ENCODE measurements around the gene NFATC2.
"Not testable (repeated sequence)": the region's sequence is repeated elsewhere in the genome, so short reads cannot be mapped to it uniquely, and the experiment has no call there.

Gene NFATC2
- total RNA-seq: 131 reads per million, percentile 87 among the genes with 10 or more reads in this experiment

DNA sequence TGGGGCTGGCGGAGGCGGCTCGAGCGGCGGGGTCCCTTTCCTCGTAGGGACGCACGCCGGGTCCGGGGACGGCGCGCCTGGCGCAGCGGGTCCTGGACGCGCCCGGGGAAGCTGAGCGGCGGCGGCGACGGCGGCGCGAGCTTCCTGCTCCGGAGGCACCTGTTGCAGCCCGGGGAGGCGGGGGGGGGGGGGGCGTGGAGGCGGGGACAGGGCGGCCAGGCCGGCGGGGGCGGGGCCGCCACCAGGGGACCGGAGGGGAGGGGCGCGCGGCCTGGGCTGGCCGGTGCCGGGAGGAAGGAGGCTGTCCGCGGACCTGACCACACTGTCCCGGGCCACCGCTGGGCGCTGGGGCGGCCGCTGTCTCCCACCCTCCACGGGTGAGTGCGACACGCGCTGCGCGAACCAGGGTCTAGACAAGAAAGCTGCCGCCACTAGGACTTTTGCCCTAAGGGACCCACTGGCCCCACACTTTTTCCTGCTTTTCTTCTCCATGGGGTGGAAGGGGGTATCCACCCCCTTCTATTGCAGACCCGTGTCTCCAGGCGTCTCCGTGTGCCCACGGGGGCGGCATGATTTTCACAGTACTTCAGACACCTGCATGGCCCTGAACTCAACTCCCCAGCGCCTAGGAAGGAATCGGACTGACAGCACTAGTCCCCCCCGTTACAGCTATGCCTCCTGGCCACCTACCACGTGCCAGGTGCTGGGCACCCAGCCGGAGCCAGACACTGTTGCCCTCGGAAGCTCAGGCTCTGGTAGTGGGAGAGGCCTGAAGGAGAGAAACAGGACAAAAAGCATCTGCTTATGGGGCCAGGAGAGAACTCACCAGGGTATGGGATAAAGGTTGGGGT is at the start of gene NFATC2:
NFATC2 (minus strand) TSS at position 149 of the 851 bp plus-strand sequence. CDS start 220 bp downstream, outside the sequence.
- DNase-seq: peak; percentile 32

DNA sequence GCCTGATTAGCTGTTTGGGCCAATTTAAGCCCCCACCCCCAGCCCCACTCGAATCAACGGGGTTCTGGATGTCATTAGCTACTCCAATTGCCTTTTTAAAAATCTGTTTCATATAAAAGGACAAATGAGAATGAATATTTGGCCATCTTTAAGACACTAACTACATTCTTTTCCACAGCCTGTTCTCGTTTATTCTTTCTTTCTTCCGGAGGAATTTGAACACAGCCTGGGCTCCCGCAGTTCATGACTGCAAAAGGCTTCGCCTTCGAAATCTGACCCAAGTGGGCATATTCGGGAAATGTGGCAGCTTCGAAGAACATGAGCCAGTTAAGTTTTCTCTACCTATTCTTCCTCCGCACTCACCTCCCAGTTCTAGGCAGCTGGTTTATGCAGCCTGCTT is 49.4 kb upstream of the NFATC2 start:
- DNase-seq: no peak

- no peak for DNase-seq
Observed at GRCh38 chr20:51588762-51589161, 46.2 kb upstream of the NFATC2 start.

DNA sequence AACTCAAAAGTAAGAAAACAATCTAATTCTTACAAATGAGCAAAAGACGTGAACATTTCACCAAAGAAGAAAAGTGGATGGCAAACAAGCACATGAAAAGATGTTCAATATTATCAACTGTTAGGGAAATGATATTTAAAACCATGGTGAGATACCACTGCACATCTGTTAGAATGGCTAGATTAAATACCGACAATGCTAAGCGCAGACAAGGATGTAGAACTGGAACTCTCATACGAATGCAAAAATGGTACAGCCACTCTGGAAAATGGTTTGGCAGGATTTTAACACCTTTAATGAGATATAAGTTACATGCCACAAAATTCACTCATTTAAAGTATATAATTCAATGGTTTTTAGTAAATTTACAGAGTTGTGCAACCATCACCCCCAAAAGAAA is 44.6 kb upstream of the NFATC2 start:
- DNase-seq: no peak

DNA sequence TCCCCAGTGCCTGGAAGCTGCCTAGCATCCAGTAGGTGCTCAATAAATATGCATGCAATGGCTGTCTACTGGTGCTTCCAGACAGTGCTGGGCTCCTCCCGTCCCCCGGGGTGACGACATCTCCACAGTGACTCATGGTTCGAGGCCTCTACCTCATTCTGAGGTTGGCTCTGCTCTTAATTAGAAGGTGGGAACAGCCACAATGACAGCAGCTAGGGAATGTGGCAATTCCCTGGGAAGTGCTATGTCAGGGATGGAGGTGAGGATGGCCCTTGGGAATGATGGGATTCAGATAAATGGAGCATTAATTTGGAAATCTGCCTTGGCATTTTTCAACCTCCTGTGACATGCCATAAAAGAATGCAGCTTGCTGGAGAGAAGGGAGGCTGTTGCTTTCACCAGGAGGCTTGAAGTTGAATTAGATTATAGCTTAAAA is 43.5 kb upstream of the NFATC2 start:
- DNase-seq: no peak

DNA sequence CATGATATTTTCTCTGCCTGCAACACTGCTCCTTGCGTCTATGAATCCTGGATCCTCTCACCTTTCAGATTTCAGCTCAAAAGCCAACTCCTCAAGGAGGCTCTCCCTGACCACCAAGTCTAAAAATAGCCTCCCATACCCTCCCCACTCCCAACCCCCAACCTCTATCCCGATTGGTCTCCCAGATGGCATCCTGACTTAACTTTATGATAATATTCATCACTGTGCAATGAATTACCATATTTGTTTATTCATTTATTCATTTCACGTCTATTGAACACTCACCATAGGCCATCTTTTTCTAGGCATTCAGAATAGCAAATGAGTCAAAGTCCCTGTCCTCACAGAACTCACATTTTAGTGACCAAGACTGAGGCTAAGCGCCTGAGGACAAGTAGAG is 42.6 kb upstream of the NFATC2 start:
- no peak for DNase-seq

- DNase-seq: no peak
Observed at GRCh38 chr20:51584737-51585136, 42.2 kb upstream of the NFATC2 start.

GRCh38 chr20:51584116-51584515 is 41.6 kb upstream of the NFATC2 start:
- DNase-seq: no peak

DNA sequence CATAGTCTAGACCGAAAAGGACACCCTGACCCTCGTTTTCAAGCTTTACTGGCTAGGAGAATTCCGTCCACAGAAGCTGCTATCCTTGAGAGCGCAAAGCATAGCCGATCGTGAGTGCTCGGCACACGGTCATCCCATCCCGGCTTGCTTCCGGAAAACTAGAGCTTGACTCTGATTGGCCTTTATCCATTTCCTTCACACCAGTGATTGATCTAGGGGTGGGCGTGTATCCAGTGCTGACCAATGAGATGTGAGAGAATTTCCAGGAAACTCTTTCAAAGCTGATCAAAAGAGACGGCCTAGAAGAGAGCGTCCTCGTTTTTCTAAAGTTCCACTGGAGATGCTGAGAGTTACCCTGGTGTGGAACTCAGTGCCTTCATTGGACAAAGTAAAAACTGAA is 41.0 kb upstream of the NFATC2 start:
- DNase-seq: no peak

DNA sequence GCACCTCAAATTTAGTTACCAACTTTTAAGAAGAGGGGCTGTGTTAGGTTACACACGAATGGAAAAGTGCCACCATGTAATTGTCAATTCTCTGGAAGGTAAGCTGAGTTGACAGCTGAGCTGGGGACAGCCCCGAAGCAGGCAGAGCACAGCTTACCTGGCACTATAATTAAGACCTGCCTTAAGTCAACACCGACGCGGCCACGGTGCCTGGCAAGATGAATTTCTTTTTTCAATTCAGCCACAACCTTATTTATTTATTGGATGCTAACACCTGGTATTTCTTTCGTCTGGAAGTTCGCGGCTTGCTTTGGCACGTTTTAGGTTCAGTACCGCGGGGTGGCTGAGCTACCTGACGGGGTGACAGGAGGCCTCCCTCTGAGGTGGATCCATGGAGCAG is 40.6 kb upstream of the NFATC2 start:
- DNase-seq: no peak

DNA sequence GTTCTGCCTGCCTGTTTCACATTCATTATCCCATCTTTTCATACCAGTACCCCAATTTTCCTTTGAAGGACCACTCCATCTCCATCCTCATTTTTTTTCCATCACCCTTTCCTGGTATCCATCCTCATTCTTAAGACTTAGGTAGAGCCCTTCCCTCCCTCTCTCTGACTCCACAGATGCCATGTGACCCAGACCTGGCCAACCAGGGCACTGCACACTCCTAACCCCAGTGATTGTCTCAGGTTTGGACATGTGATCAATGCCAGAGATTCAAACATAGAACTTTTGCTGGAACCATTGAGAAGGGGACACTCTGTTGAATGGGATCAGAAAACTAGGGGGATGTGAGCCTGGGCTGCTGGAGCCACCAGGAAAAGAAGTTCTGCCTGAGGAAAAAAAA is 39.1 kb upstream of the NFATC2 start:
- DNase-seq: no peak

DNA sequence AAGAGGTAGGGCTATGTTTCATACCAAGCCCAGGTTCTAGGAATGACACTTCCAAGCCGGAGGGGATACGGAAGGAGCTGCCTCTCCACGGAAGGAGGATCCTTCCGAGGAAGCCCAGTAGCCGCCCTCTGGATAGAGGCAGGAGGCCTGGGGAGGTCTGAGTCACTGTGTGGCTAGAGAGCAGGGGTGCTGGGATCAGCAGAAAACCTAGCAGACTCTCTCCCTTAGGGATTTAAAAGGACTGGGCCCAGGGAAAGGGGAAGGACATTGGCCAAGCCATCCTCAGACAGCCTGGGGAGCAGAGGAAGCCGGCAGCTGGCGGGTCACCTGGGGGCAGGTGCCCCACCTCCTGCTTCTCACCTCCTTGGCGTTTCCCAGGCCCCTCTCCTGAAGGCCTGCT is 36.6 kb upstream of the NFATC2 start:
- DNase-seq: no peak

DNA sequence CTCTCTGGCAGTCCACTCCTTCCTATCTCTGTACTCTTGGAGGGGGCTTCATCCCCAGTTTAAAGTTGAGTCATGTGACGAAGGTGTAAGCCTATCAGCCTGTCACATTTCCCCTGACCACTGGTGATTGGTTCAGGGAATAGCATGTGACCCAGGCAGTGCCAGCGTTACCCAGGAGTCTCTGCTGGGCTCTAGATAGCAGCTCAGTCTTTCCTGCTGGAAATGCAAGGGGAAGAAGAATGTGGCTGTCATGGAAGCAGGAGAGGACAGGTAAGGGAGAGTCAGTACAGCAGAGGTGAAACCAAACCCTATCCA is 35.6 kb upstream of the NFATC2 start:
- no peak for DNase-seq

DNA sequence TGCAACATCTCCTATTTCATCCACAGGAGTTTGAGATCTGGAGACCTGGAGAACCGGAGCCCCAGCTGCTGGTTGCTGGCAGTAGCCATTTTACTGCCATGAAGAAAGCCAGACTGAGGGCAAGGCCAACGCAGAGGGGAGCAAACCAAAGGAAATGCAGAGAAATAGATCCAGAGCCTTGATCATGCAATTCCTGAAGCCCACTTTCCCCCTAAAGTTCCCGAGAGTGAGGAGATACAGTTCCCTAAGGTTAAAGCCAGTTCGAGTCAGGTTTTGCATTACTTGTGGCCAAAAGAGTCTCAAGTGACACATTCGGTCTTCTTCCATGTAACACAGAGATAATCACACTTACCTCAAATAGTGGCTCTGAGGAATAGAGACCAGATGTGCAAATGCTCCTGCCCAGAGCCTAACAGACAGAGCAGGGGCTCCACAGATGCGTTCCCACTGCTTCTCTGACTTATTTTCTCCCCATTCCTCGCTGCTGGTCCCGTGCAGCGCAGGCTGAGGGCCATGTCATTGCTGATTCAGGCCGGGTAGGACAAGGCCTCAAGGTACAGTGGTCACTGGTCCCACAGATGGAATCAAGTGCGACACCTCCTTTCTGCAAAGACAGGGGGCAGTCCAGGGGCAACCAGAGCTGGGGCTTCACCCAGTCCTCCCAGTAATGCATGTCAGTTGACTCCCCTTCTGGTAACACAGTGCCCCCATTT is 35.1 kb upstream of the NFATC2 start:
- no peak for DNase-seq

GRCh38 chr20:51575486-51575885 is 33.0 kb upstream of the NFATC2 start:
- DNase-seq: no peak

- DNase-seq: no peak
Observed at GRCh38 chr20:51574248-51575033, 31.9 kb upstream of the NFATC2 start.

- DNase-seq: no peak
Observed at GRCh38 chr20:51573576-51574243, 31.2 kb upstream of the NFATC2 start.

GRCh38 chr20:51571460-51571794 is 28.9 kb upstream of the NFATC2 start:
- DNase-seq: no peak

DNA sequence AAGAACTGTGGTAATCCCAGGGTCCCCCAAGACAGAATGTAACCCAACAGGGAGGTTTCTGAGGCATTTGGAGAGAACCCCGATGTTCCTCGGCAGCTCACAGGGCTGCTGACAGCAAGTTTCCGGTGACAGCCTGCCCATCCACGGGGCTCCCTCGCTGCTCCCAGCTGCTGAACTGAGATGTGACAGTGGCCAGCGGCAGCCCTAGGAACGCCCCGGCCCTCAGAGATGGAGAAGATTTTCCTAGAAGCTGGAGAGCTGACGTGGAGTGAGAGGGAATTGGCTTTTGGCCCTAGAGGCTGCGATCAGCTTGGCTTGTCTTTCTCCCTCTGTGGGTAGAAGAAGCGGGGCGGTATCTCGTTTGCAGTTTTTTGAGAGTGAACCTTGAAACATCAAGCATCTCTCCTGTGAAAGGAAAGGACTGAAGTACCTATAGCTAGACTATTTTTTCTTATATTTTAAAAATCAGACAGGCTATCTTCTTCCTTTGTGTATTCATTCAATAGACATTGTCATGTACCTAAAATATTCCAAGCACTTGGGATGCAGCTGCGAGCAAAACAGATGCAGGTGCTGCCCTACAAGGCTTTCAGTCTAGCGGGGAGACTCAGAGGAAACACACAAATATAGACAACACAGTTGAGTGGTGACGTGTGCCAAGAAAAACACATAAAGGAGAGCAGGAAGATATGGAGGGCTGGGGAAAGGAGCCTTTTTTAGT is 28.4 kb upstream of the NFATC2 start:
- no peak for DNase-seq

GRCh38 chr20:51569815-51570738 is 27.6 kb upstream of the NFATC2 start:
- no peak for DNase-seq

- not testable (repeated sequence) for DNase-seq
Observed at GRCh38 chr20:51568533-51568932, 26.0 kb upstream of the NFATC2 start.

All from effector CD4-positive, alpha-beta T cell (primary cell).